ENCODE data around the gene SHISA5.

DNA sequence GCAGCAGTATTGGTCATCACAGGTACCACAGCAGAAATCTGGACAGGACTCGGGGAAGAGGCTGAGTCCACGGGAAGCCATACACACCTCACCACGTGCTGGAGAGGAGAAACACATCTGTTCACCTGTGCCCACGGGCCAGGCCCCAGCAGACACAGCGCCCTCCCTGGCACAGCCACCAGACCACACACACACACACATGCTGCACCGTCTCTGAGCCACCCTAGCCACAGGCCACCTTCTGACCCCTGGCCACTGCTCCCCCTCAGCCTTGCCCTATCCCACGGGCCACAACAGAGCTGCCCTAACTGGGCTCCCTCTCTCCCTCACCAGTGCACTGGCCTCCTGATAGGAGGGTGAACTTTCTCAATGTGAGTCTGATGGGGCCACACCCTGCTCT is 2.8 kb downstream of the SHISA5 start:
- no peak for TF ChIP-seq SNAI2 (CRISPR knock-in tag; IDR thresholded peaks at IDR 0.05)
- TF ChIP-seq GLIS3 (CRISPR knock-in tag; IDR thresholded peaks at IDR 0.05) = no peak
- no peak for TF ChIP-seq TOX (CRISPR knock-in tag; IDR thresholded peaks at IDR 0.05; ENCODE audit: borderline replicate concordance)
- no peak for TF ChIP-seq ESRRG (CRISPR knock-in tag; IDR thresholded peaks at IDR 0.05)
- TF ChIP-seq ZC3H10 (CRISPR knock-in tag; IDR thresholded peaks at IDR 0.05) = no peak
- TF ChIP-seq ARNTL (CRISPR knock-in tag; IDR thresholded peaks at IDR 0.05; ENCODE audit: borderline replicate concordance, low read depth) = no peak
- TF ChIP-seq, protein P1, sequence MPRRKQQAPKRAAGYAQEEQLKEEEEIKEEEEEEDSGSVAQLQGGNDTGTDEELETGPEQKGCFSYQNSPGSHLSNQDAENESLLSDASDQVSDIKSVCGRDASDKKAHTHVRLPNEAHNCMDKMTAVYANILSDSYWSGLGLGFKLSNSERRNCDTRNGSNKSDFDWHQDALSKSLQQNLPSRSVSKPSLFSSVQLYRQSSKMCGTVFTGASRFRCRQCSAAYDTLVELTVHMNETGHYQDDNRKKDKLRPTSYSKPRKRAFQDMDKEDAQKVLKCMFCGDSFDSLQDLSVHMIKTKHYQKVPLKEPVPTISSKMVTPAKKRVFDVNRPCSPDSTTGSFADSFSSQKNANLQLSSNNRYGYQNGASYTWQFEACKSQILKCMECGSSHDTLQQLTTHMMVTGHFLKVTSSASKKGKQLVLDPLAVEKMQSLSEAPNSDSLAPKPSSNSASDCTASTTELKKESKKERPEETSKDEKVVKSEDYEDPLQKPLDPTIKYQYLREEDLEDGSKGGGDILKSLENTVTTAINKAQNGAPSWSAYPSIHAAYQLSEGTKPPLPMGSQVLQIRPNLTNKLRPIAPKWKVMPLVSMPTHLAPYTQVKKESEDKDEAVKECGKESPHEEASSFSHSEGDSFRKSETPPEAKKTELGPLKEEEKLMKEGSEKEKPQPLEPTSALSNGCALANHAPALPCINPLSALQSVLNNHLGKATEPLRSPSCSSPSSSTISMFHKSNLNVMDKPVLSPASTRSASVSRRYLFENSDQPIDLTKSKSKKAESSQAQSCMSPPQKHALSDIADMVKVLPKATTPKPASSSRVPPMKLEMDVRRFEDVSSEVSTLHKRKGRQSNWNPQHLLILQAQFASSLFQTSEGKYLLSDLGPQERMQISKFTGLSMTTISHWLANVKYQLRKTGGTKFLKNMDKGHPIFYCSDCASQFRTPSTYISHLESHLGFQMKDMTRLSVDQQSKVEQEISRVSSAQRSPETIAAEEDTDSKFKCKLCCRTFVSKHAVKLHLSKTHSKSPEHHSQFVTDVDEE (CRISPR knock-in tag; IDR thresholded peaks at IDR 0.05) = no peak
- no peak for TF ChIP-seq BACH2 (CRISPR knock-in tag; IDR thresholded peaks at IDR 0.05; ENCODE audit: borderline replicate concordance)
- TF ChIP-seq, protein P2, sequence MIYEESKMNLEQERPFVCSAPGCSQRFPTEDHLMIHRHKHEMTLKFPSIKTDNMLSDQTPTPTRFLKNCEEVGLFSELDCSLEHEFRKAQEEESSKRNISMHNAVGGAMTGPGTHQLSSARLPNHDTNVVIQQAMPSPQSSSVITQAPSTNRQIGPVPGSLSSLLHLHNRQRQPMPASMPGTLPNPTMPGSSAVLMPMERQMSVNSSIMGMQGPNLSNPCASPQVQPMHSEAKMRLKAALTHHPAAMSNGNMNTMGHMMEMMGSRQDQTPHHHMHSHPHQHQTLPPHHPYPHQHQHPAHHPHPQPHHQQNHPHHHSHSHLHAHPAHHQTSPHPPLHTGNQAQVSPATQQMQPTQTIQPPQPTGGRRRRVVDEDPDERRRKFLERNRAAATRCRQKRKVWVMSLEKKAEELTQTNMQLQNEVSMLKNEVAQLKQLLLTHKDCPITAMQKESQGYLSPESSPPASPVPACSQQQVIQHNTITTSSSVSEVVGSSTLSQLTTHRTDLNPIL (CRISPR knock-in tag; IDR thresholded peaks at IDR 0.05; ENCODE audit: low read depth) = no peak
- no peak for TF ChIP-seq CSDC2 (CRISPR knock-in tag; IDR thresholded peaks at IDR 0.05)
- TF ChIP-seq, protein P3, sequence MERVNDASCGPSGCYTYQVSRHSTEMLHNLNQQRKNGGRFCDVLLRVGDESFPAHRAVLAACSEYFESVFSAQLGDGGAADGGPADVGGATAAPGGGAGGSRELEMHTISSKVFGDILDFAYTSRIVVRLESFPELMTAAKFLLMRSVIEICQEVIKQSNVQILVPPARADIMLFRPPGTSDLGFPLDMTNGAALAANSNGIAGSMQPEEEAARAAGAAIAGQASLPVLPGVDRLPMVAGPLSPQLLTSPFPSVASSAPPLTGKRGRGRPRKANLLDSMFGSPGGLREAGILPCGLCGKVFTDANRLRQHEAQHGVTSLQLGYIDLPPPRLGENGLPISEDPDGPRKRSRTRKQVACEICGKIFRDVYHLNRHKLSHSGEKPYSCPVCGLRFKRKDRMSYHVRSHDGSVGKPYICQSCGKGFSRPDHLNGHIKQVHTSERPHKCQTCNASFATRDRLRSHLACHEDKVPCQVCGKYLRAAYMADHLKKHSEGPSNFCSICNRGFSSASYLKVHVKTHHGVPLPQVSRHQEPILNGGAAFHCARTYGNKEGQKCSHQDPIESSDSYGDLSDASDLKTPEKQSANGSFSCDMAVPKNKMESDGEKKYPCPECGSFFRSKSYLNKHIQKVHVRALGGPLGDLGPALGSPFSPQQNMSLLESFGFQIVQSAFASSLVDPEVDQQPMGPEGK (CRISPR knock-in tag; IDR thresholded peaks at IDR 0.05; ENCODE audit: borderline replicate concordance) = no peak
- no peak for TF ChIP-seq ZNF70 (CRISPR knock-in tag; IDR thresholded peaks at IDR 0.05)
- TF ChIP-seq, protein P4, sequence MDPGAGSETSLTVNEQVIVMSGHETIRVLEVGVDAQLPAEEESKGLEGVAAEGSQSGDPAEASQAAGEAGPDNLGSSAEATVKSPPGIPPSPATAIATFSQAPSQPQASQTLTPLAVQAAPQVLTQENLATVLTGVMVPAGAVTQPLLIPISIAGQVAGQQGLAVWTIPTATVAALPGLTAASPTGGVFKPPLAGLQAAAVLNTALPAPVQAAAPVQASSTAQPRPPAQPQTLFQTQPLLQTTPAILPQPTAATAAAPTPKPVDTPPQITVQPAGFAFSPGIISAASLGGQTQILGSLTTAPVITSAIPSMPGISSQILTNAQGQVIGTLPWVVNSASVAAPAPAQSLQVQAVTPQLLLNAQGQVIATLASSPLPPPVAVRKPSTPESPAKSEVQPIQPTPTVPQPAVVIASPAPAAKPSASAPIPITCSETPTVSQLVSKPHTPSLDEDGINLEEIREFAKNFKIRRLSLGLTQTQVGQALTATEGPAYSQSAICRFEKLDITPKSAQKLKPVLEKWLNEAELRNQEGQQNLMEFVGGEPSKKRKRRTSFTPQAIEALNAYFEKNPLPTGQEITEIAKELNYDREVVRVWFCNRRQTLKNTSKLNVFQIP (CRISPR knock-in tag; IDR thresholded peaks at IDR 0.05; ENCODE audit: borderline replicate concordance, low read depth) = no peak

Measured in SK-N-SH treated with all-trans-retinoic acid at 6 μM for 48 hours (cell line).